ENCODE results near the gene TSGA10IP. TPM values are rescaled to one million over a fixed set of nuclear protein-coding genes. Genes with fewer than 3 reads are reported as not detected.

The TSGA10IP gene
- total and polyA plus RNA-seq, 10 of the 15 experiments (the other 5 are each of a cell fraction or from before 2014, with no cell fraction given) = not detected

- TF ChIP-seq ZZZ3 (IDR thresholded peaks at IDR 0.05; ENCODE audit: control insufficient read depth, insufficient read length, low read depth) (peak; percentile 58), PML (IDR thresholded peaks at IDR 0.05; ENCODE audit: low read length) (peak; percentile 97), ZSCAN29 (IDR thresholded peaks at IDR 0.05) (no peak), SREBF1 (IDR thresholded peaks at IDR 0.05; ENCODE audit: low read length) (peak; percentile 89), CBFB (IDR thresholded peaks at IDR 0.05; ENCODE audit: low read depth) (peak; percentile 89)
Measured at GRCh38 chr11:66001942-66002647, 56.8 kb downstream of the TSGA10IP start, which contains the start of the genes BANF1 and EIF1AD (continued).

- no peaks in the 10 kb centered on the region for H3K27me3 ChIP-seq (replicated peaks in 1 of 2; ENCODE audit: control insufficient read depth in 2 of 2, insufficient read depth in 2 of 2, low read length in 1 of 2)
- ChIA-PET POLR2A (interaction anchor here (0.6 to 1.9 kb wide), 8 partner anchors 45 to 144 kb away, joined by 3 to 22 read pairs (median 6); partner anchors contain the start of genes CCDC85B, FIBP and SF3B2), SMC1A (ENCODE audit: uncharacterized antibody, unreplicated experiment) (interaction anchor here (1.0 to 1.2 kb wide), 2 partner anchors 66 to 143 kb away, joined by 3 to 4 read pairs; partner anchors contain the start of gene MUS81), CTCF (interaction anchor here (0.7 to 1.5 kb wide), 7 partner anchors 20 to 326 kb away, joined by 3 to 14 read pairs (median 3); partner anchors contain the start of gene CCDC85B), RAD21 (ENCODE audit: unreplicated experiment) (interaction anchor here (0.7 to 1.5 kb wide), 8 partner anchors 42 to 143 kb away, joined by 3 to 13 read pairs (median 4); partner anchors contain the start of genes CCDC85B and MUS81)
- ATAC-seq = peak; percentile 85
- H3K4me1 ChIP-seq (ENCODE audit: control insufficient read depth, insufficient read depth, low read length) = peaks cover 11% of the 10 kb centered on the region
- H3K9ac ChIP-seq (ENCODE audit: control insufficient read depth, insufficient read depth, low read length) = peak overlapping the region; percentile 87
- no TSS peak for BruUV-seq (replicated peaks)
- peaks cover 33% of the 10 kb centered on the region for H3K79me2 ChIP-seq (ENCODE audit: control insufficient read depth, insufficient read depth, low read length)
- intact Hi-C loops (cut with micrococcal nuclease; ENCODE audit: unreplicated experiment) (loop anchor here (1.0 kb wide), 2 partner anchors 41 to 144 kb away; partner anchors contain the start of genes CFL1 and SART1), in situ Hi-C loops (cut with MboI) (no loop called here)
- FAIRE-seq = no peak
- no peak for DNase-seq (ENCODE audit: low read depth, low spot score)
- peak overlapping the region; percentile 75 for H2AFZ ChIP-seq (ENCODE audit: control insufficient read depth, low read depth, low read length)
- peak overlapping the region; percentile 93 for H3K4me3 ChIP-seq
- 0% methylated on average over 14 of the region's 40 CpGs for WGBS (ENCODE audit: insufficient coverage, insufficient replicate concordance, low lambda C conversion rate, missing lambda C conversion rate)
- no peaks in the 10 kb centered on the region for H3K9me3 ChIP-seq (replicated peaks; ENCODE audit: control insufficient read depth, insufficient read depth, low read length)
- H3K36me3 ChIP-seq (ENCODE audit: control insufficient read depth in 2 of 2, insufficient read depth in 2 of 2, low read length in 1 of 2) = peaks cover 17 to 23% of the 10 kb centered on the region in 2 experiments
- H3K27ac ChIP-seq (ENCODE audit: control insufficient read depth, insufficient read depth) = peak overlapping the region; percentile 93
- H4K20me1 ChIP-seq (ENCODE audit: control insufficient read depth, insufficient read depth) = no peaks in the 10 kb centered on the region
- peak overlapping the region; percentile 84 for H3K4me2 ChIP-seq (ENCODE audit: control insufficient read depth, insufficient read depth)
- TF ChIP-seq WRNIP1 (IDR thresholded peaks at IDR 0.05; ENCODE audit: borderline replicate concordance, low read depth, low read length) (0 out of 2 replicates have a peak, but pooled peaks have one; percentile 87), RBBP5 (conservative IDR thresholded peaks at IDR 0.05) (no peak), KDM1A (IDR thresholded peaks at IDR 0.05; ENCODE audit: borderline replicate concordance) (no peak), TARDBP (IDR thresholded peaks at IDR 0.05; ENCODE audit: borderline replicate concordance) (no peak), KAT2A (conservative IDR thresholded peaks at IDR 0.05; ENCODE audit: control insufficient read depth, low read depth, low read length) (no peak), NKRF (conservative IDR thresholded peaks at IDR 0.05) (peak; percentile 48; the same call in 1 of the 2 replicates), EGR1 (IDR thresholded peaks at IDR 0.05; ENCODE audit: borderline replicate concordance in 1 of 2, low read depth in 2 of 2, low read length in 2 of 2) (peak in 1 of 2 experiments; percentile 67; a peak in 1 of 3 replicates), FOS (IDR thresholded peaks at IDR 0.05; ENCODE audit: borderline replicate concordance, extremely low read depth, insufficient read length) (no peak), MYC (IDR thresholded peaks at IDR 0.05; ENCODE audit: insufficient read depth, insufficient read length, insufficient replicate concordance, low read length, severe bottlenecking) (peak; percentile 87), SPI1 (IDR thresholded peaks at IDR 0.05; ENCODE audit: borderline replicate concordance, insufficient read depth, low read depth, low read length) (no peak), MEF2B (IDR thresholded peaks at IDR 0.05; ENCODE audit: partially characterized antibody, poor library complexity, severe bottlenecking) (no peak), ZNF384 (IDR thresholded peaks at IDR 0.05; ENCODE audit: borderline replicate concordance, low read depth, low read length) (no peak), NR2C2 (IDR thresholded peaks at IDR 0.05; ENCODE audit: borderline replicate concordance, control insufficient read depth, insufficient read length, low read depth) (no peak), SRF (IDR thresholded peaks at IDR 0.05; ENCODE audit: low read depth in 2 of 2, low read length in 2 of 2) (no peak), BHLHE40 (IDR thresholded peaks at IDR 0.05; ENCODE audit: borderline replicate concordance in 1 of 2, low read depth in 2 of 2, low read length in 1 of 2) (peak; percentile 5 to 27; a peak in 1 of 4 replicates)
Measured at GRCh38 chr11:66002648-66003225, 57.5 kb downstream of the TSGA10IP start.
